PC-3 (cell line): ENCODE results near the gene MDM4. TPM values are rescaled to one million over a fixed set of nuclear protein-coding genes. Genes with fewer than 3 reads are reported as not detected.

ENCODE experiments used
- ATAC-seq: fragments of 200-7000 bp; cut with Tn5 transposase; 2 replicates; pipeline ENCODE4 v1.9.1; 2020; ENCODE audit warnings: mild to moderate bottlenecking, moderate library complexity
- BruUV-seq: library from RNA; stranded (reverse); fragments of 400-500 nt; replicated peaks from 2 replicates; lab custom pipeline; 2021; lab: Mats Ljungman, UMichigan
- CTCF ChIA-PET: fragments of 300-600 bp; sonication (Branson Sonifier 250); formaldehyde crosslinking; loops from one replicate; lab custom pipeline; 2022; ENCODE audit warnings: antibody characterized with exemption; lab: Charles Lee
- POLR2A ChIA-PET: fragments of 300-600 bp; sonication (Branson Sonifier 250); formaldehyde crosslinking; loops from one replicate; lab custom pipeline; 2022; ENCODE audit warnings: antibody characterized with exemption; ENCODE audit not compliant: unreplicated experiment; lab: Charles Lee
- DNase-seq: peaks from one replicate; pipeline ENCODE4 v3.0.0-alpha.2; 2015
- H2AFZ ChIP-seq: fragments of 300-600 bp; sonication (generic); 2 replicates; pipeline ENCODE4 v1.6.0; 2016; ENCODE audit warnings: antibody characterized with exemption, low read length
- H3F3A ChIP-seq: fragments of 300-600 bp; sonication (generic); one replicate; pipeline ENCODE4 v1.6.0; 2017; ENCODE audit warnings: antibody characterized with exemption, low read length, control low read depth, mild to moderate bottlenecking; ENCODE audit not compliant: unreplicated experiment
- H3K27ac ChIP-seq: fragments of 300-600 bp; sonication (generic); 2 replicates; pipeline ENCODE4 v1.5.1; 2016; ENCODE audit warnings: mild to moderate bottlenecking, low read length
- H3K27me3 ChIP-seq: fragments of 300-600 bp; sonication (generic); 2 replicates; pipeline ENCODE4 v1.6.1; 2016; ENCODE audit warnings: low read length, mixed read lengths
- H3K36me3 ChIP-seq: fragments of 300-600 bp; sonication (generic); 2 replicates; pipeline ENCODE4 v1.6.1; 2016; ENCODE audit warnings: low read depth, mixed run types, low read length, mixed read lengths
- H3K4me1 ChIP-seq: fragments of 300-600 bp; sonication (generic); 2 replicates; pipeline ENCODE4 v1.5.1; 2016; ENCODE audit warnings: low read length; ENCODE audit not compliant: insufficient read depth
- H3K4me2 ChIP-seq: fragments of 300-600 bp; sonication (generic); 2 replicates; pipeline ENCODE4 v1.6.0; 2016; ENCODE audit warnings: low read length
- H3K4me3 ChIP-seq: fragments of 300-600 bp; sonication (generic); 2 replicates; pipeline ENCODE4 v1.5.1; 2016; ENCODE audit warnings: mild to moderate bottlenecking, low read length, mixed read lengths
- H3K79me2 ChIP-seq: fragments of 300-600 bp; sonication (generic); 2 replicates; pipeline ENCODE4 v1.6.1; 2017; ENCODE audit warnings: low read length, mixed read lengths
- H3K9ac ChIP-seq: fragments of 300-600 bp; sonication (generic); 2 replicates; pipeline ENCODE4 v1.6.0; 2016; ENCODE audit warnings: mild to moderate bottlenecking, low read length
- H3K9me2 ChIP-seq: fragments of 300-600 bp; sonication (generic); replicated peaks from 2 replicates; pipeline ENCODE4 v1.6.1; 2016; ENCODE audit warnings: mixed run types, low read length, mixed read lengths
- H3K9me3 ChIP-seq: fragments of 300-600 bp; sonication (generic); 2 replicates; pipeline ENCODE4 v1.6.1; 2016; ENCODE audit warnings: low read length, mixed read lengths
- H4K20me1 ChIP-seq: fragments of 300-600 bp; sonication (generic); 2 replicates; pipeline ENCODE4 v1.6.1; 2016; ENCODE audit warnings: low read length, mixed read lengths
- EZH2 ChIP-seq: fragments of 300-600 bp; sonication (generic); IDR thresholded peaks from one replicate; pipeline ENCODE4 v1.6.1; 2017; ENCODE audit warnings: antibody characterized with exemption, mild to moderate bottlenecking, low read length; ENCODE audit not compliant: unreplicated experiment
- EZH2phosphoT487 ChIP-seq: fragments of 300-600 bp; sonication (generic); IDR thresholded peaks from 2 replicates; pipeline ENCODE4 v1.6.1; 2018; ENCODE audit warnings: mild to moderate bottlenecking, antibody characterized with exemption, low read length, borderline replicate concordance
- intact Hi-C: fragments of 100-400 bp; cut with micrococcal nuclease; formaldehyde crosslinking; loops from 2 replicates; pipeline ENCODE4 v1.9.0; 2023
- total RNA-seq: library from RNA; depleted of rRNA; stranded (reverse); fragments of >200 nt; gene quantifications from 2 replicates; pipeline ENCODE4 v1.2.3, GENCODE V29; 2014
- TF ChIP-seq, protein P1 (sequence below): fragments of 300-600 bp; sonication (generic); conservative IDR thresholded peaks from 2 replicates; pipeline ENCODE4 v1.5.1; 2017; ENCODE audit warnings: antibody characterized with exemption, low read depth, mild to moderate bottlenecking, low read length

MDM4 gene
- total RNA-seq, 1 experiment from 2014 or later, result 36.3 TPM

DNA sequence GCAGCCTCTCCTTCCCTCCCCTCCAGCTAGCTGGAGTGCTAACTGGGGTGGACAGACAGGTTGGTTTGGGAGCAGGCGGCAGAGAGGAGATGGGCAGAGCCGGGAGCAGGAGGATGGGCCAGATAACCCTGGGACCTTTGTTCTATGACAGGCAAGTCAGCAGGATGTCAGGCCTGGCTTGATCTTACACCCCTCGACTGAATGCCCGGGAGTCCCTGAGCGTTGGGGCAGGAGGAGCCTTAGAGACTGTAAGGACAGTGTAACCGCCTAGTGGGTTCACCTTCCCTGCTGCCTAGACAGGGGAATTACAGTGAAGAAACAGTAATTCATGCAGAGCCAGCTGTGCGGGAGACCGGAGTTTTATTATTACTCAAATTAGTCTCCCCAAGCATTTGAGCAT lies 60.2 kb downstream of the MDM4 start:
- no peaks in the 10 kb centered on the region for H3K9me3 ChIP-seq
- H3K27ac ChIP-seq, result no peak overlapping the region
- no TSS peak for BruUV-seq
- ChIA-PET CTCF (no interaction called here), POLR2A (no interaction called here)
- peaks cover 19% of the 10 kb centered on the region for H3F3A ChIP-seq
- no peaks in the 10 kb centered on the region for H3K36me3 ChIP-seq
- no peak overlapping the region for H2AFZ ChIP-seq
- intact Hi-C loops, result loop anchor here (10.0 kb wide), 1 partner anchor 128 kb away; no protein-coding TSS in a partner anchor
- H3K9me2 ChIP-seq, result no peaks in the 10 kb centered on the region
- ATAC-seq (no peak), DNase-seq (no peak)
- TF ChIP-seq EZH2, result no peak
- TF ChIP-seq EZH2phosphoT487, result no peak
- TF ChIP-seq, protein P1, sequence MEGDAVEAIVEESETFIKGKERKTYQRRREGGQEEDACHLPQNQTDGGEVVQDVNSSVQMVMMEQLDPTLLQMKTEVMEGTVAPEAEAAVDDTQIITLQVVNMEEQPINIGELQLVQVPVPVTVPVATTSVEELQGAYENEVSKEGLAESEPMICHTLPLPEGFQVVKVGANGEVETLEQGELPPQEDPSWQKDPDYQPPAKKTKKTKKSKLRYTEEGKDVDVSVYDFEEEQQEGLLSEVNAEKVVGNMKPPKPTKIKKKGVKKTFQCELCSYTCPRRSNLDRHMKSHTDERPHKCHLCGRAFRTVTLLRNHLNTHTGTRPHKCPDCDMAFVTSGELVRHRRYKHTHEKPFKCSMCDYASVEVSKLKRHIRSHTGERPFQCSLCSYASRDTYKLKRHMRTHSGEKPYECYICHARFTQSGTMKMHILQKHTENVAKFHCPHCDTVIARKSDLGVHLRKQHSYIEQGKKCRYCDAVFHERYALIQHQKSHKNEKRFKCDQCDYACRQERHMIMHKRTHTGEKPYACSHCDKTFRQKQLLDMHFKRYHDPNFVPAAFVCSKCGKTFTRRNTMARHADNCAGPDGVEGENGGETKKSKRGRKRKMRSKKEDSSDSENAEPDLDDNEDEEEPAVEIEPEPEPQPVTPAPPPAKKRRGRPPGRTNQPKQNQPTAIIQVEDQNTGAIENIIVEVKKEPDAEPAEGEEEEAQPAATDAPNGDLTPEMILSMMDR, result no peak
- H3K9ac ChIP-seq, result no peak overlapping the region
- no peak overlapping the region for H3K4me3 ChIP-seq
- no peaks in the 10 kb centered on the region for H3K27me3 ChIP-seq
- H3K4me2 ChIP-seq, result no peak overlapping the region
- H3K79me2 ChIP-seq, result no peaks in the 10 kb centered on the region
- H4K20me1 ChIP-seq, result no peaks in the 10 kb centered on the region
- H3K4me1 ChIP-seq, result peaks cover 46% of the 10 kb centered on the region

DNA sequence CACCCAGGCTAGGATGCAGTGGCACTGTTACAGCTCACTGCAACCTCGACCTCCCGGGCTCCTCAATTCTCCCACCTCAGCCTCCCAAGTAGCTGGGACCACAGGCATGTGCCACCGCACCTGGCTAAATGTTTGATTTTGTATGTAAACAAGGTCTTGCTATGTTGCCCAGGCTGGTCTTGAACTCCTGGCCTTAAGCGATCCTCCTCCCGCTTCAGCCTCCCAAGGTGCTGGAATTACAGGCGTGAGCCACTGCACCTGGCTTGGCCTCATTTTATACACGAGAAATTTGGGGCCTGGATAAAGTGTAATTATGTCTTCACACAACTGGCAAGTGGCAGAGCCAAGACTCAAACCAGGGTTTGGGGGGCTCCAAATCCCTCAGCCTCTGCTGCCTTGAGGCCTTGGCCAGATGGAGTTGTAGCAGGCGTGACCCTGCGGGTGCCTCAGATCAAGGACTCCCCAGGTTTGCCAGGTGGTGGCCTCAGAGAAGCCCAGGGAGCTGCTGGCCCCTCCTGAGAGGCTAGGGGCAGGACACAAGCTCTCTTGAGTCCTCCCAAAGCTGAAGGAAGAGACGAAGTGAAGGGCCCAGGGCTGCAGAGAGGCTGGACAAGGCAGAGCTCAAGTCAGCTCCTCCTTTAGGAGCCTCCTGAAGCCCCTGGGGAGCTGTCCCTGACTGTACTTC lies 61.7 kb downstream of the MDM4 start:
- Histone ChIP-seq H3K4me2 (no peak overlapping the region), H3K4me3 (no peak overlapping the region), H3K79me2 (no peaks in the 10 kb centered on the region), H3K27me3 (no peaks in the 10 kb centered on the region), H3F3A (peaks cover 6% of the 10 kb centered on the region), H4K20me1 (no peaks in the 10 kb centered on the region), H3K9ac (no peak overlapping the region), H3K27ac (no peak overlapping the region), H2AFZ (no peak overlapping the region), H3K36me3 (no peaks in the 10 kb centered on the region), H3K9me2 (no peaks in the 10 kb centered on the region), H3K4me1 (peaks cover 31% of the 10 kb centered on the region), H3K9me3 (no peaks in the 10 kb centered on the region)
- intact Hi-C loops, result loop anchor here (10.0 kb wide), 1 partner anchor 127 kb away; no protein-coding TSS in a partner anchor
- no TSS peak for BruUV-seq
- CTCF ChIA-PET, result no interaction called here
- TF ChIP-seq EZH2phosphoT487, result no peak
- TF ChIP-seq, protein P1, result no peak
- no peak for TF ChIP-seq EZH2
- ATAC-seq, result no peak
- DNase-seq, result no peak
- POLR2A ChIA-PET, result no interaction called here
